ENCODE results near the gene PITPNC1. TPM values are rescaled to one million over a fixed set of nuclear protein-coding genes. Genes with fewer than 3 reads are reported as not detected.

The PITPNC1 gene
- total RNA-seq, 4 donors from 2014 or later: 9.1 to 15.1 (median 13.3) TPM

- 86 to 89% methylated on average over 4 of the region's 4 CpGs for WGBS, 2 donors
- Histone ChIP-seq H3K4me3 (no peak overlapping the region), H3K4me1 (peaks cover 0 to 24% (median 3%) of the 10 kb centered on the region in 3 donors), H3K27ac (no peak overlapping the region), H3K9me3 (no peaks in the 10 kb centered on the region), H3K27me3 (no peaks in the 10 kb centered on the region), H3K36me3 (no peaks in the 10 kb centered on the region)
- TF ChIP-seq CTCF (IDR thresholded peaks at IDR 0.05): no peak
- TF ChIP-seq POLR2A (IDR thresholded peaks at IDR 0.05): no peak
- intact Hi-C loops (cut with DNase I): no loop called here
- DNase-seq: no peak
Measured at GRCh38 chr17:67411397-67411796, 34.3 kb downstream of the PITPNC1 start.

GRCh38 chr17:67412032-67412431 lies 35.0 kb downstream of the PITPNC1 start:
- H3K36me3 ChIP-seq: no peaks in the 10 kb centered on the region
- no peak overlapping the region for H3K27ac ChIP-seq
- H3K4me3 ChIP-seq: no peak overlapping the region
- H3K4me1 ChIP-seq: peaks cover 0 to 24% (median 3%) of the 10 kb centered on the region in 3 donors
- no peak for DNase-seq
- no peaks in the 10 kb centered on the region for H3K27me3 ChIP-seq
- 57 to 62% methylated on average over 4 of the region's 4 CpGs for WGBS, 2 donors
- no peak for TF ChIP-seq CTCF (IDR thresholded peaks at IDR 0.05)
- TF ChIP-seq POLR2A (IDR thresholded peaks at IDR 0.05): no peak
- H3K9me3 ChIP-seq: no peaks in the 10 kb centered on the region
- intact Hi-C loops (cut with DNase I): no loop called here

- Histone ChIP-seq H3K4me1 (peaks cover 0 to 24% (median 3%) of the 10 kb centered on the region in 3 donors), H3K9me3 (no peaks in the 10 kb centered on the region), H3K4me3 (no peak overlapping the region), H3K27ac (no peak overlapping the region), H3K27me3 (no peaks in the 10 kb centered on the region), H3K36me3 (no peaks in the 10 kb centered on the region)
- 51 to 64% methylated on average over 2 of the region's 2 CpGs for WGBS, 2 donors
- TF ChIP-seq CTCF (IDR thresholded peaks at IDR 0.05) (no peak), POLR2A (IDR thresholded peaks at IDR 0.05) (no peak)
- no peak for DNase-seq
- intact Hi-C loops (cut with DNase I): no loop called here
Measured at GRCh38 chr17:67412941-67413340, 35.9 kb downstream of the PITPNC1 start.

DNA sequence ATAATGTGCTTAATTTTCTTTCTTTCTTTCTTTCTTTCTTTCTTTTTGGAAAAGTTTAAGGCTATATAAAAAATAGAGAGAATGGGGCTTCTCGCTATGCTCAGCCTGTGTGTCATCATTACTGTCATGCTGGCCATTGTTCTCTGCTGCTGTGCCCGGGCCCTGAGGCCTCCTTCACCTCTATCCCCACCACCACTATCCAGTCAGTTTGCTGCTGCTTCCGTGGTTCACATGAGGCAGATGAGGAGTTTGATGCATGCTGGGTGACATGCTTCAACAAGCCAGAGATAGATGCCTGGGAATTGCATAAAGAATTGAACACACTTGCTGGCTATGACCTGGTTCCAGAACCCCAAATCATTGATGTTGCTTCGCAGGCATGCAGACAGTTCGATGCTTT lies 36.3 kb downstream of the PITPNC1 start:
- intact Hi-C loops (cut with DNase I): no loop called here
- no peak for DNase-seq
- H3K27me3 ChIP-seq: no peaks in the 10 kb centered on the region
- WGBS, 2 donors: 38 to 43% methylated on average over 4 to 5 of the region's 5 CpGs
- no peak overlapping the region for H3K4me3 ChIP-seq
- no peak for TF ChIP-seq CTCF (IDR thresholded peaks at IDR 0.05)
- TF ChIP-seq POLR2A (IDR thresholded peaks at IDR 0.05): no peak
- H3K9me3 ChIP-seq: no peaks in the 10 kb centered on the region
- no peak overlapping the region for H3K27ac ChIP-seq
- peaks cover 0 to 25% (median 3%) of the 10 kb centered on the region in 3 donors for H3K4me1 ChIP-seq
- H3K36me3 ChIP-seq: no peaks in the 10 kb centered on the region

DNA sequence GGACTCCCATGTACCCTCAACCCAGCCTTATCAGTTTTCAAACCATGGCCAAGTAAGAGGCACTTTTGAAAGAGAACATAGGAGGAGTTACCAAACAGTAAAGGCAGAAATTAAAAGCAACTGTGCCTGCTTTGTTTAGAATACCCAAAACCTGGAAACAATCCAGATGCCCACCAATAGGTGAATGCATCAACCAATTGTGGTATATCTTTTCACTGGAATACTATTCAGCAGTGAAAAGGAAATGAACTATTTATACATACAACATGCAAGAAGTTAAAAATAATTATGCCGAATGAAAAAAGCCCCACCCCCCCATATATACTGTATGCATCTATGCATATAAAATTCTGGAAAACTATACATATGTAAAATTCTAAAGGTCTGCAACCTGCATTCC lies 37.0 kb downstream of the PITPNC1 start:
- no peaks in the 10 kb centered on the region for H3K27me3 ChIP-seq
- intact Hi-C loops (cut with DNase I): no loop called here
- no peak overlapping the region for H3K27ac ChIP-seq
- H3K9me3 ChIP-seq: no peaks in the 10 kb centered on the region
- WGBS, 2 donors: 91 to 100% methylated on average over 1 of the region's 1 CpG
- peaks cover 0 to 32% (median 3%) of the 10 kb centered on the region in 3 donors for H3K4me1 ChIP-seq
- DNase-seq: no peak
- H3K4me3 ChIP-seq: no peak overlapping the region
- TF ChIP-seq POLR2A (IDR thresholded peaks at IDR 0.05): no peak
- no peak for TF ChIP-seq CTCF (IDR thresholded peaks at IDR 0.05)
- H3K36me3 ChIP-seq: no peaks in the 10 kb centered on the region

All from esophagus squamous epithelium (tissue), 5 donors.